Vagina (tissue), 2 donors: ENCODE results near the gene ALLC. TPM values are rescaled to one million over a fixed set of nuclear protein-coding genes. Genes with fewer than 3 reads are reported as not detected.

Experiments used
- DNase-seq, 2 donors: peaks; one replicate each; pipeline ENCODE4 v3.0.0-alpha.2; 2017; ENCODE audit errors: extremely low spot score in 2 of 2
- H3K27ac ChIP-seq: fragments of 200-600 bp; sonication (generic); one replicate; pipeline ENCODE4 v1.5.1; 2019
- H3K27me3 ChIP-seq: fragments of 200-600 bp; sonication (generic); one replicate; pipeline ENCODE4 v1.5.1; 2019
- H3K36me3 ChIP-seq, 2 donors: fragments of 200-600 bp; sonication (generic); one replicate each; pipeline ENCODE4 v1.5.1; 2017 to 2019
- H3K4me1 ChIP-seq: fragments of 200-600 bp; sonication (generic); one replicate; pipeline ENCODE4 v1.5.1; 2019
- H3K4me3 ChIP-seq, 2 donors: fragments of 200-600 bp; sonication (generic); 1 replicate in 1 of 2; 2 replicates in 1 of 2; pipeline ENCODE4 v1.5.1; 2016 to 2019
- H3K9me3 ChIP-seq: fragments of 200-600 bp; sonication (generic); one replicate; pipeline ENCODE4 v1.5.1; 2019
- CTCF ChIP-seq, 3 experiments: fragments of 450-650 bp in 2 of 3; fragments of 200-600 bp in 1 of 3; sonication (generic) in 1 of 3; IDR thresholded peaks; one replicate each; pipeline ENCODE4 v1.5.1; 2017 to 2019; ENCODE audit warnings: antibody characterized with exemption in 3 of 3, mild to moderate bottlenecking in 2 of 3, moderate library complexity in 2 of 3
- POLR2A ChIP-seq, 2 donors: fragments of 450-650 bp; IDR thresholded peaks; one replicate each; pipeline ENCODE4 v1.6.1; 2017; ENCODE audit warnings: antibody characterized with exemption in 2 of 2, mild to moderate bottlenecking in 2 of 2, moderate library complexity in 2 of 2
- POLR2AphosphoS5 ChIP-seq, 2 donors: sonication (generic); formaldehyde crosslinking; IDR thresholded peaks; one replicate each; pipeline ENCODE4 v1.9.0; 2017; ENCODE audit warnings: antibody characterized with exemption in 2 of 2, mild to moderate bottlenecking in 2 of 2, low read depth in 1 of 2; ENCODE audit not compliant: insufficient read depth in 1 of 2
- intact Hi-C: fragments of 100-400 bp; cut with DNase I; formaldehyde crosslinking; loops from one replicate; pipeline ENCODE4 v1.15.1; 2023
- total RNA-seq: library from RNA; depleted of rRNA; stranded (reverse); fragments of >200 nt; gene quantifications from one replicate; pipeline ENCODE4 v1.2.3, GENCODE V29; 2016

Gene ALLC
- total RNA-seq, 1 donor from 2014 or later: not detected

- no peak for TF ChIP-seq CTCF (IDR thresholded peaks at IDR 0.05)
- no peak for TF ChIP-seq POLR2A (IDR thresholded peaks at IDR 0.05)
- TF ChIP-seq POLR2AphosphoS5 (IDR thresholded peaks at IDR 0.05; ENCODE audit: insufficient read depth in 1 of 2, low read depth in 1 of 2): no peak
- peak in 1 of 2 donors; percentile 67 for DNase-seq
Measured at GRCh38 chr2:3731829-3732228, 73.8 kb downstream of the ALLC start.

DNA sequence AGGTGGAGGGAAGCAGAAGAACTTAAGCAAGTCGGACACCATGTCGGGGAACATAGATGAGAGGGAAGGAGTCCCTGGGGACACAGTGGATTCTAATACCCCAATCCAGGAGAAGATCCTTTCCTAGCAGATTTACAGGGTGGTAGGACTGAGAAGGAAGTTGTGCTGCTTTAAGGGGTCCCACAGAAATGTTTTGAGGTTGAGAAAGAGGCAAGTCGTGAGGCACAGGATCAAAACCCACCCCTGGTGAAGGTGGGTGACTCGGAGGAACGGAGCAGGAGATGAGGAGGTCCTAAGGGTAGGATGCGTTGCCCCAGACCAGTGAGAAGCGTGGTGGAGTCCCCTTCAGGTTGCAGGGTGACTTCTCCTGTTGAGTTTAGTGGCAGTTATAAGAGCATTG is 78.1 kb downstream of the ALLC start:
- Histone ChIP-seq H3K27ac (no peak overlapping the region), H3K36me3 (no peaks in the 10 kb centered on the region), H3K27me3 (no peaks in the 10 kb centered on the region), H3K9me3 (no peaks in the 10 kb centered on the region), H3K4me1 (no peaks in the 10 kb centered on the region), H3K4me3 (no peak overlapping the region)
- TF ChIP-seq POLR2AphosphoS5 (IDR thresholded peaks at IDR 0.05; ENCODE audit: insufficient read depth in 1 of 2, low read depth in 1 of 2) (no peak), CTCF (IDR thresholded peaks at IDR 0.05) (no peak), POLR2A (IDR thresholded peaks at IDR 0.05) (no peak)
- peak; percentile 42 to 43 for DNase-seq
- intact Hi-C loops: no loop called here

More at GRCh38 chr2:3731829-3732228, 73.8 kb downstream of the ALLC start:
- intact Hi-C loops: no loop called here
- H3K4me3 ChIP-seq: no peak overlapping the region
- H3K4me1 ChIP-seq: no peaks in the 10 kb centered on the region
- H3K27me3 ChIP-seq: no peaks in the 10 kb centered on the region
- no peaks in the 10 kb centered on the region for H3K9me3 ChIP-seq
- H3K27ac ChIP-seq: no peak overlapping the region
- no peaks in the 10 kb centered on the region for H3K36me3 ChIP-seq

DNA sequence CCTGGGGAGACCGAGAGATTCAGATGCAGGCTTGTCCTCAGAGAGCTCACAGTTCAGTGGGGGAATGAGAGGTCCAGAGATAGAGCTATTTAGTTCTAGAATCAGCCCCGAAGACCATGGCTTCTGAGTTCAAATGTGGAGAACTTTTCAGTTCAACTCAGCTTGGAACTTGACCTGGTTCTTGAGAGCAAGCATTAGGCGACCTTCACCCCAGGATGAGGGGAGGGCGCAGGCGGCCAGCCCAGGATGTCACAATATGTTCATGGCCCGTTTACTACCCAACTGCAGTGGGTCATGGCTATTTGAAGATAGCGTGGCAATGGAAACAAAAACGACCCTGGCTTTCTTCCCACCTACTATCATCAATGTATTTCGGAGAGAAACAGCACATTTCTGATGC is 79.1 kb downstream of the ALLC start:
- intact Hi-C loops: no loop called here
- H3K4me1 ChIP-seq: no peaks in the 10 kb centered on the region
- H3K4me3 ChIP-seq: no peak overlapping the region
- no peaks in the 10 kb centered on the region for H3K36me3 ChIP-seq
- H3K27me3 ChIP-seq: no peaks in the 10 kb centered on the region
- no peak overlapping the region for H3K27ac ChIP-seq
- TF ChIP-seq CTCF (IDR thresholded peaks at IDR 0.05) (no peak), POLR2A (IDR thresholded peaks at IDR 0.05) (no peak), POLR2AphosphoS5 (IDR thresholded peaks at IDR 0.05; ENCODE audit: insufficient read depth in 1 of 2, low read depth in 1 of 2) (no peak)
- peak; percentile 42 to 72 for DNase-seq
- H3K9me3 ChIP-seq: no peaks in the 10 kb centered on the region

DNA sequence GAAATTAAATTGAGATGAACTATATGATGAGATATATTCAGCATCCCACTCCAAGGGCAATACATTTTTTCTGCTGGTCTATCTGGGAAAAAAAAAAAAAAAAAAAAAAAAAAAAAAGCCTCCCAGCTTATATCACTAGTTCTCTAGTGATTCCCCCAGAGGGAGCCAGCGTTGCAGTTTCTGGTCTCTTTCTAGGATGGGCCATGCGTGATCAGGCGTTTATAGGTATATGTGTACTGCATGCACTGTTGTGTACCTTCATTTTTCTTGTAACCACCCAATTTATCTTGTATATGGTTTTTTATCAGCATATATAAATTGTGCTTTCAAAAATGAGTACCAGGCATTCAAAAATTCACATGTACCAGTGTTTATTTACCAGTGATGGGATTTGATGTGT is 80.5 kb downstream of the ALLC start:
- H3K27ac ChIP-seq: no peak overlapping the region
- intact Hi-C loops: no loop called here
- H3K9me3 ChIP-seq: no peaks in the 10 kb centered on the region
- H3K4me3 ChIP-seq: no peak overlapping the region
- no peaks in the 10 kb centered on the region for H3K36me3 ChIP-seq
- no peak for DNase-seq
- no peaks in the 10 kb centered on the region for H3K4me1 ChIP-seq
- no peak for TF ChIP-seq CTCF (IDR thresholded peaks at IDR 0.05)
- no peaks in the 10 kb centered on the region for H3K27me3 ChIP-seq

DNA sequence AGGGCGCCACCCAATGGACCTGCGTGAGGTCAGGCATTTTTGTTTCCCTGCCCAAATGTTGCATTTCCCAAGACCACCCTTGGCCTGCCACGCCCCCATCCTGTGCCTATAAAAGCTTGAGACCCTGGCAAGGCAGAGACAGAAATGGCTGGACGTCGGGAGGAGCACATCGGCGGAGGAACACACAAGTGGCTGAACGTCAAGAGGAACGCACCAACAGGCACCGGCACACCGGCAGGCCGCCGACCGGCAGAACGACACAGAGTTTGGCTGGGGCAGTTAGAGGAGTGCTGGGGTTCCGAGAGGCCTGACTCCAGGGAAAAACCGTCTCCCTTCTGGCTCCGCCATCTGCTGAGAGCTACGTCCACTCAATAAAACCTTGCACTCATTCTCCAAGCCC is 81.3 kb downstream of the ALLC start:
- no peaks in the 10 kb centered on the region for H3K4me1 ChIP-seq

More for the DNA sequence above, 81.3 kb downstream of the ALLC start:
- no peaks in the 10 kb centered on the region for H3K27me3 ChIP-seq
- no peaks in the 10 kb centered on the region for H3K9me3 ChIP-seq
- DNase-seq: no peak
- H3K36me3 ChIP-seq: no peaks in the 10 kb centered on the region
- TF ChIP-seq POLR2AphosphoS5 (IDR thresholded peaks at IDR 0.05; ENCODE audit: insufficient read depth in 1 of 2, low read depth in 1 of 2): no peak
- TF ChIP-seq CTCF (IDR thresholded peaks at IDR 0.05): no peak
- TF ChIP-seq POLR2A (IDR thresholded peaks at IDR 0.05): no peak
- H3K27ac ChIP-seq: no peak overlapping the region
- intact Hi-C loops: no loop called here
- H3K4me3 ChIP-seq: no peak overlapping the region
